ENCODE data around the gene ADAM11. TPM values are rescaled to one million over a fixed set of nuclear protein-coding genes. Genes with fewer than 3 reads are reported as not detected.

ADAM11 gene
- total and polyA plus RNA-seq, 2 of the 8 experiments (the other 6 are each of a cell fraction or from before 2014, with no cell fraction given) = 2.3 to 2.9 TPM

DNA sequence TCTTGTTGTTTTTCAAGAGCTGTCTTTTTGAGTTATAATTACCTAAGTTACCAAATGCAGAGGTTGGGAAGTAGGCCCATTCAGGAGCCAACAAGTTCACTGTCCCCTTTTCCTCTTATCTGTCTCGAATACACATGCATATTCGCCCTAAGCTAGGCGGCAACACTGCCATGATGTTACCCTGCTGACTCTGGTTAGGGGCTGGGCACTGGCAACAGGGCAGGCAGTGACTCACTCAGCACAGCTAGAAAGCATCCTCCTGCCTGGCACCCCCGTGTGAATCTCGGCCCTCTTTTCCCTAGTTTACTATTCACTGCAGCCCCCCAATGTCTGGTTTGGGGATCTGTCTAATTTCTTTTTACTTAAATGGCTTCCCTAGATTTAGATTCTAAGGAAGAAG is 36.5 kb upstream of the ADAM11 start:
- no peak overlapping the region for H3K4me3 ChIP-seq (ENCODE audit: extremely low read depth in 1 of 4, insufficient read depth in 2 of 4, low read depth in 3 of 4, low read length in 4 of 4)
- no peak overlapping the region for H2BK20ac ChIP-seq (ENCODE audit: low read length)
- H3K23ac ChIP-seq (ENCODE audit: insufficient read length) = no peak overlapping the region
- H3K9me3 ChIP-seq (ENCODE audit: insufficient read depth in 2 of 2, low read depth in 1 of 2, low read length in 1 of 2) = no peaks in the 10 kb centered on the region
- CTCF ChIA-PET (ENCODE audit: partially characterized antibody) = interaction anchor here (0.6 to 1.5 kb wide), 5 partner anchors 15 to 52 kb away, joined by 3 to 5 read pairs (median 3); no protein-coding TSS in a partner anchor
- no peak overlapping the region for H4K8ac ChIP-seq (ENCODE audit: extremely low read depth, insufficient read depth, low read length)
- H3K79me2 ChIP-seq (ENCODE audit: control insufficient read depth in 1 of 2, insufficient read depth in 2 of 2, low read length in 2 of 2) = no peaks in the 10 kb centered on the region
- no peaks in the 10 kb centered on the region for H3K4me1 ChIP-seq (replicated peaks in 1 of 4; ENCODE audit: control insufficient read depth in 3 of 4, insufficient read depth in 4 of 4, low read length in 3 of 4)
- H2BK12ac ChIP-seq (ENCODE audit: low read depth, low read length) = no peak overlapping the region
- H3K56ac ChIP-seq (replicated peaks; ENCODE audit: insufficient read length, low read depth, low read length) = no peak overlapping the region
- no peak overlapping the region for H3K4me2 ChIP-seq (ENCODE audit: insufficient read depth in 1 of 2, low read depth in 2 of 2, low read length in 2 of 2)
- H3K23me2 ChIP-seq (ENCODE audit: low read depth, low read length) = no peaks in the 10 kb centered on the region
- H3K79me1 ChIP-seq (ENCODE audit: low read depth, low read length) = no peaks in the 10 kb centered on the region
- no peak overlapping the region for H4K91ac ChIP-seq (replicated peaks; ENCODE audit: insufficient read length, low read length)
- H3K36me3 ChIP-seq (ENCODE audit: control insufficient read depth in 2 of 4, insufficient read depth in 4 of 4, low read length in 3 of 4) = peaks cover 6 to 18% (median 9%) of the 10 kb centered on the region in 4 experiments; a peak in 5 of 8 replicates
- H2AK5ac ChIP-seq (ENCODE audit: low read depth, low read length) = no peak overlapping the region
- no peak for DNase-seq (ENCODE audit: low read depth in 1 of 2, low spot score in 2 of 2)
- H3K4ac ChIP-seq (replicated peaks; ENCODE audit: insufficient read length, low read depth, low read length) = no peak overlapping the region
- H3K14ac ChIP-seq (ENCODE audit: insufficient read length) = no peak overlapping the region
- no peaks in the 10 kb centered on the region for H3K27me3 ChIP-seq (replicated peaks in 1 of 4; ENCODE audit: control insufficient read depth in 3 of 4, extremely low read depth in 1 of 4, insufficient read depth in 3 of 4, low read length in 3 of 4)
- H2AFZ ChIP-seq (ENCODE audit: low read length) = no peak overlapping the region
- FAIRE-seq = no peak
- H2BK15ac ChIP-seq (ENCODE audit: low read length) = no peak overlapping the region
- no peaks in the 10 kb centered on the region for H4K20me1 ChIP-seq (replicated peaks in 1 of 2; ENCODE audit: control insufficient read depth in 1 of 2, insufficient read depth in 2 of 2, low read length in 2 of 2)
- no peak overlapping the region for H2BK5ac ChIP-seq (ENCODE audit: low read depth, low read length)
- 82% methylated on average over 5 of the region's 5 CpGs; no CpG with 5 or more reads in 1 of the 2 experiments for WGBS, 2 experiments (ENCODE audit: extremely low coverage in 1 of 2, insufficient coverage in 1 of 2, insufficient read length in 1 of 2, insufficient replicate concordance in 2 of 2, low coverage in 1 of 2, low lambda C conversion rate in 2 of 2, missing lambda C conversion rate in 1 of 2)
- no peak overlapping the region for H4K5ac ChIP-seq (ENCODE audit: insufficient read length, low read depth, low read length)
- no peak overlapping the region for H3K27ac ChIP-seq (ENCODE audit: low read depth, low read length)
- no peak overlapping the region for H3K18ac ChIP-seq (ENCODE audit: extremely low read depth, low read length)
- POLR2A ChIA-PET (ENCODE audit: partially characterized antibody) = no interaction called here
- H2BK120ac ChIP-seq (replicated peaks; ENCODE audit: low read depth, low read length) = no peak overlapping the region
- H3K9ac ChIP-seq (replicated peaks in 1 of 4; ENCODE audit: extremely low read depth in 1 of 4, low read depth in 3 of 4, low read length in 3 of 4) = no peak overlapping the region
- TF ChIP-seq RXRA (IDR thresholded peaks at IDR 0.05; ENCODE audit: insufficient read depth, low read depth, low read length) (no peak), HDAC6 (IDR thresholded peaks at IDR 0.05; ENCODE audit: low read depth, low read length) (no peak)

Data from H1 (cell line).